Sigmoid colon (tissue), 7 donors: ENCODE results near the gene CTNNAL1. TPM values are rescaled to one million over a fixed set of nuclear protein-coding genes. Genes with fewer than 3 reads are reported as not detected.

Source experiments
- DNase-seq: peaks from one replicate; pipeline ENCODE4 v3.0.0-alpha.2; 2019
- H3K27ac ChIP-seq, 4 donors: fragments of 200-600 bp; sonication (generic); one replicate each; pipeline ENCODE4 v1.5.1; 2016 to 2019; ENCODE audit warnings: mild to moderate bottlenecking in 1 of 4
- H3K27me3 ChIP-seq, 3 donors: fragments of 200-600 bp; sonication (generic); one replicate each; pipeline ENCODE4 v1.5.1; 2019; ENCODE audit warnings: mild to moderate bottlenecking in 1 of 3
- H3K36me3 ChIP-seq, 4 donors: fragments of 200-600 bp; sonication (generic); one replicate each; pipeline ENCODE4 v1.5.1; 2016 to 2019
- H3K4me1 ChIP-seq, 4 donors: fragments of 200-600 bp; sonication (generic); one replicate each; pipeline ENCODE4 v1.5.1; 2017 to 2019
- H3K4me3 ChIP-seq, 4 donors: fragments of 200-600 bp; sonication (generic); one replicate each; pipeline ENCODE4 v1.5.1; 2017 to 2019; ENCODE audit warnings: mild to moderate bottlenecking in 2 of 4, moderate library complexity in 1 of 4
- H3K9me3 ChIP-seq, 4 donors: fragments of 200-600 bp in 3 of 4; sonication (generic) in 3 of 4; one replicate each; pipeline versions ENCODE4 v1.5.1 to v1.6.1; 2013 to 2019
- CTCF ChIP-seq, 4 experiments: fragments of 450-650 bp in 3 of 4; fragments of 200-600 bp in 1 of 4; IDR thresholded peaks; one replicate each; pipeline ENCODE4 v1.5.1; 2016 to 2019; ENCODE audit warnings: antibody characterized with exemption in 4 of 4, mild to moderate bottlenecking in 3 of 4, moderate library complexity in 2 of 4
- EP300 ChIP-seq, 4 donors: sonication (generic); formaldehyde crosslinking; IDR thresholded peaks; one replicate each; pipeline ENCODE4 v1.6.1; 2017; ENCODE audit warnings: antibody characterized with exemption in 4 of 4
- POLR2A ChIP-seq, 2 donors: fragments of 450-650 bp; IDR thresholded peaks; one replicate each; pipeline ENCODE4 v1.6.1; 2016; ENCODE audit warnings: antibody characterized with exemption in 2 of 2, mild to moderate bottlenecking in 2 of 2, moderate library complexity in 2 of 2
- POLR2AphosphoS5 ChIP-seq, 4 donors: sonication (generic); formaldehyde crosslinking; IDR thresholded peaks; one replicate each; pipeline ENCODE4 v1.6.1; 2017; ENCODE audit warnings: antibody characterized with exemption in 4 of 4
- WGBS, 2 donors: extraction: QIAGEN DNeasy Blood & Tissue Kit; methylation state at CpG; one replicate each; pipeline ENCODE4 v1.1.7; 2013; 5-methylcytosine and 5-hydroxymethylcytosine counted together
- intact Hi-C: fragments of 100-400 bp; cut with DNase I; formaldehyde crosslinking; loops from one replicate; pipeline ENCODE4 v1.15.1; 2023
- polyA plus RNA-seq, 3 donors: library from polyadenylated mRNA; stranded (reverse); fragments of 200-250 nt; gene quantifications; one replicate each; pipeline ENCODE4 v1.2.3, GENCODE V29; 2013
- total RNA-seq, 4 donors: library from RNA; depleted of rRNA; stranded (reverse); fragments of >200 nt; gene quantifications; one replicate each; pipeline ENCODE4 v1.1.0, GENCODE V29; 2016
- donor health status: healthy with polysubstance abuse.
- donor health status: Bipolar disorder and iron deficiency.
- donor health status: healthy.

CTNNAL1 gene
- total and polyA plus RNA-seq, 7 donors: 18.7 to 56.8 (median 36.4) TPM

- peaks cover 0 to 89% (median 46%) of the 10 kb centered on the region in 4 donors for H3K36me3 ChIP-seq
- no peak overlapping the region for H3K4me3 ChIP-seq
- H3K9me3 ChIP-seq: peaks cover 0 to 2% (median 0%) of the 10 kb centered on the region in 4 donors
- no peaks in the 10 kb centered on the region for H3K4me1 ChIP-seq
- intact Hi-C loops: no loop called here
- TF ChIP-seq CTCF (IDR thresholded peaks at IDR 0.05): no peak
- TF ChIP-seq EP300 (IDR thresholded peaks at IDR 0.05): no peak
- no peak for TF ChIP-seq POLR2A (IDR thresholded peaks at IDR 0.05)
- TF ChIP-seq POLR2AphosphoS5 (IDR thresholded peaks at IDR 0.05): no peak
- WGBS, 2 donors: 80 to 91% methylated on average over 1 of the region's 1 CpG
- no peak overlapping the region for H3K27ac ChIP-seq
- no peaks in the 10 kb centered on the region for H3K27me3 ChIP-seq
- no peak for DNase-seq
Observed at GRCh38 chr9:109046346-109046745, 33.0 kb upstream of the CTNNAL1 start.

GRCh38 chr9:109043578-109043977, 30.3 kb upstream of the CTNNAL1 start:
- no peak overlapping the region for H3K27ac ChIP-seq
- DNase-seq: no peak
- intact Hi-C loops: no loop called here
- 97 to 98% methylated on average over 4 of the region's 4 CpGs for WGBS, 2 donors
- H3K36me3 ChIP-seq: peaks cover 0 to 72% (median 28%) of the 10 kb centered on the region in 4 donors
- H3K4me1 ChIP-seq: no peaks in the 10 kb centered on the region
- peaks cover 0 to 2% (median 0%) of the 10 kb centered on the region in 4 donors for H3K9me3 ChIP-seq
- H3K4me3 ChIP-seq: no peak overlapping the region
- TF ChIP-seq POLR2A (IDR thresholded peaks at IDR 0.05) (no peak), CTCF (IDR thresholded peaks at IDR 0.05) (no peak), POLR2AphosphoS5 (IDR thresholded peaks at IDR 0.05) (no peak), EP300 (IDR thresholded peaks at IDR 0.05) (no peak)
- H3K27me3 ChIP-seq: no peaks in the 10 kb centered on the region

- intact Hi-C loops: no loop called here
- no peaks in the 10 kb centered on the region for H3K27me3 ChIP-seq
- no peak for DNase-seq
- peaks cover 0 to 61% (median 8%) of the 10 kb centered on the region in 4 donors for H3K36me3 ChIP-seq
- WGBS, 2 donors: 97% methylated on average over 4 of the region's 4 CpGs
- no peak for TF ChIP-seq EP300 (IDR thresholded peaks at IDR 0.05)
- no peak for TF ChIP-seq POLR2AphosphoS5 (IDR thresholded peaks at IDR 0.05)
- no peak for TF ChIP-seq POLR2A (IDR thresholded peaks at IDR 0.05)
- no peak for TF ChIP-seq CTCF (IDR thresholded peaks at IDR 0.05)
- H3K4me1 ChIP-seq: peaks cover 0 to 21% (median 12%) of the 10 kb centered on the region in 4 donors
- peaks cover 0 to 2% (median 0%) of the 10 kb centered on the region in 4 donors for H3K9me3 ChIP-seq
- no peak overlapping the region for H3K4me3 ChIP-seq
- H3K27ac ChIP-seq: no peak overlapping the region
Observed at GRCh38 chr9:109040571-109040970, 27.3 kb upstream of the CTNNAL1 start.

GRCh38 chr9:109039539-109039938, 26.2 kb upstream of the CTNNAL1 start:
- Histone ChIP-seq H3K4me3 (no peak overlapping the region), H3K36me3 (peaks cover 0 to 60% (median 0%) of the 10 kb centered on the region in 4 donors), H3K4me1 (peaks cover 0 to 25% (median 12%) of the 10 kb centered on the region in 4 donors), H3K27me3 (no peaks in the 10 kb centered on the region), H3K9me3 (peaks cover 0 to 2% (median 0%) of the 10 kb centered on the region in 4 donors), H3K27ac (no peak overlapping the region)
- no peak for DNase-seq
- WGBS, 2 donors: 94 to 96% methylated on average over 4 of the region's 4 CpGs
- TF ChIP-seq POLR2A (IDR thresholded peaks at IDR 0.05): no peak
- TF ChIP-seq POLR2AphosphoS5 (IDR thresholded peaks at IDR 0.05): no peak
- no peak for TF ChIP-seq CTCF (IDR thresholded peaks at IDR 0.05)
- TF ChIP-seq EP300 (IDR thresholded peaks at IDR 0.05): no peak
- intact Hi-C loops: no loop called here
